ENCODE data around the gene IRGC. TPM values are rescaled to one million over a fixed set of nuclear protein-coding genes. Genes with fewer than 3 reads are reported as not detected.
"Not testable (repeated sequence)": the region's sequence is repeated elsewhere in the genome, so short reads cannot be mapped to it uniquely, and the experiment has no call there.

Gene IRGC
- total and polyA plus RNA-seq, 2 donors: 0.02 TPM; not detected in 1

GRCh38 chr19:43754503-43755255 is 38.8 kb downstream of the IRGC start, which contains the start of gene SMG9:
Gene SMG9 (minus strand): TSS chr19:43754962. CDS start chr19:43750741, 4,221 bp downstream.
- Histone ChIP-seq H3K9me3 (ENCODE audit: control insufficient read depth in 2 of 2, insufficient read depth in 1 of 2, low read length in 1 of 2) (no peaks in the 10 kb centered on the region), H3K4me1 (ENCODE audit: control insufficient read depth in 2 of 2, insufficient read depth in 2 of 2, low read length in 2 of 2) (peaks cover 9 to 28% of the 10 kb centered on the region in 2 donors), H3K36me3 (ENCODE audit: control insufficient read depth in 2 of 2, insufficient read depth in 2 of 2, low read length in 1 of 2) (peaks cover 12 to 19% of the 10 kb centered on the region in 2 donors), H3K27me3 (ENCODE audit: control insufficient read depth in 2 of 2, insufficient read depth in 1 of 2, low read length in 1 of 2) (no peaks in the 10 kb centered on the region), H3K4me3 (ENCODE audit: low read length in 2 of 2) (peak within 1 kb of the TSS; percentile 82 to 86), H3K27ac (ENCODE audit: low read depth in 1 of 2, low read length in 1 of 2) (peak within 1 kb of the TSS; percentile 100)
- WGBS: under 1% methylated on average over 79 of the region's 79 CpGs
- peak; percentile 93 to 99 (median 97) for DNase-seq (ENCODE audit: low read depth in 6 of 9, low spot score in 9 of 9)

- Histone ChIP-seq H3K9me3 (ENCODE audit: control insufficient read depth in 2 of 2, insufficient read depth in 1 of 2, low read length in 1 of 2) (no peaks in the 10 kb centered on the region), H3K4me3 (ENCODE audit: low read length in 2 of 2) (peak overlapping the region; percentile 82 to 86), H3K27ac (ENCODE audit: low read depth in 1 of 2, low read length in 1 of 2) (peak overlapping the region; percentile 100), H3K36me3 (ENCODE audit: control insufficient read depth in 2 of 2, insufficient read depth in 2 of 2, low read length in 1 of 2) (peaks cover 6 to 13% of the 10 kb centered on the region in 2 donors), H3K27me3 (ENCODE audit: control insufficient read depth in 2 of 2, insufficient read depth in 1 of 2, low read length in 1 of 2) (no peaks in the 10 kb centered on the region), H3K4me1 (ENCODE audit: control insufficient read depth in 2 of 2, insufficient read depth in 2 of 2, low read length in 2 of 2) (peaks cover 9 to 28% of the 10 kb centered on the region in 2 donors)
- peak in 8 of 9 donors; percentile 46 to 84 (median 69) for DNase-seq (ENCODE audit: low read depth in 6 of 9, low spot score in 9 of 9)
- under 1% methylated on average over 28 of the region's 28 CpGs for WGBS
These were observed 39.5 kb downstream of the IRGC start for GRCh38 chr19:43755256-43755801.

GRCh38 chr19:43759515-43759914 is 43.6 kb downstream of the IRGC start:
- Histone ChIP-seq H3K27ac (ENCODE audit: low read depth in 1 of 2, low read length in 1 of 2) (no peak overlapping the region), H3K36me3 (ENCODE audit: control insufficient read depth in 2 of 2, insufficient read depth in 2 of 2, low read length in 1 of 2) (peaks cover 0 to 3% of the 10 kb centered on the region in 2 donors), H3K27me3 (ENCODE audit: control insufficient read depth in 2 of 2, insufficient read depth in 1 of 2, low read length in 1 of 2) (no peaks in the 10 kb centered on the region), H3K4me3 (ENCODE audit: low read length in 2 of 2) (no peak overlapping the region), H3K4me1 (ENCODE audit: control insufficient read depth in 2 of 2, insufficient read depth in 2 of 2, low read length in 2 of 2) (peaks cover 0 to 9% of the 10 kb centered on the region in 2 donors), H3K9me3 (ENCODE audit: control insufficient read depth in 2 of 2, insufficient read depth in 1 of 2, low read length in 1 of 2) (no peaks in the 10 kb centered on the region)
- no peak for DNase-seq (ENCODE audit: low read depth in 6 of 9, low spot score in 9 of 9)
- 97% methylated on average over 5 of the region's 5 CpGs for WGBS

DNA sequence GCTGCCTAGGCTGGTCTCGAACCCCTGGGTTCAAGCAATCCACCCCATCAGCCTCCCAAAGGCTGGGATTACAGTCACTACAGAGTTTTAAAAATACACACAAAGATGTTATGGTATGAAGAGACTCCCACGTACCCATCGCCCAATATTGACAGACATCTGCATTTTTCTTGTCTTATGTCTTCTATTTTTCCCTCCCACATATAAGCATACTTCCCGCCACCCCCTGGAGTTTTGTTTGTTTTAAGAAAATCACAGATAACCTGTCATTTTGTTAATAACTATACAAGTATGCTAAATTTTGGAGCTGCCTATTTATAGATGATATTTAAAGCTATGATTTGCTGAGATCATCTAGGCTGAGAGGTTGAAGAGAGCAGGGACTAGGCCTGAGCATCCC is 45.1 kb downstream of the IRGC start:
- Histone ChIP-seq H3K27me3 (ENCODE audit: control insufficient read depth in 2 of 2, insufficient read depth in 1 of 2, low read length in 1 of 2) (no peaks in the 10 kb centered on the region), H3K27ac (ENCODE audit: low read depth in 1 of 2, low read length in 1 of 2) (no peak overlapping the region), H3K9me3 (ENCODE audit: control insufficient read depth in 2 of 2, insufficient read depth in 1 of 2, low read length in 1 of 2) (no peaks in the 10 kb centered on the region), H3K36me3 (ENCODE audit: control insufficient read depth in 2 of 2, insufficient read depth in 2 of 2, low read length in 1 of 2) (peaks cover 0 to 9% of the 10 kb centered on the region in 2 donors), H3K4me1 (ENCODE audit: control insufficient read depth in 2 of 2, insufficient read depth in 2 of 2, low read length in 2 of 2) (peaks cover 0 to 19% of the 10 kb centered on the region in 2 donors), H3K4me3 (ENCODE audit: low read length in 2 of 2) (no peak overlapping the region)
- DNase-seq (ENCODE audit: low read depth in 6 of 9, low spot score in 9 of 9): no peak
- 98% methylated on average over 4 of the region's 4 CpGs for WGBS

DNA sequence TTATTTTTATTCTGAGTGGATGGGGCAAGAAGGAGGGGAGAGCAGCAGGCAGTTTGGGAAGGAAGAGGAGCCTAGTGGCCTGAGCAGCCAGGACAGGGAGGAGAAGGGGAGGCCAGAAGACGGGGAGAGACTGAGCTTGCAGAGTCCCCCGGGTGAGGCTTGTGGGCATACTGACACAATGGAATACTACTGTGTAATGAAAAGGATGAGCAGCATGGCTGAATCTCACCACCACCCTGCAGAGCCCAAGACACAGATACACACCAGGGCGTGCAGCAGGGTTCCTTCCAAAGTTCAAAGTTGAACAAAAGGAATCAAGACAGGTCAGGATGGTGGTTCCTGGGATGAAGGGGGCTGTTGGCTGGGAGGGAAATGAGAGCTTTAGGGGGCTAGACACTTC is 46.9 kb downstream of the IRGC start:
- no peak overlapping the region for H3K4me3 ChIP-seq (ENCODE audit: low read length in 2 of 2)
- no peak for DNase-seq (ENCODE audit: low read depth in 6 of 9, low spot score in 9 of 9)
- 98% methylated on average over 3 of the region's 3 CpGs for WGBS
- H3K36me3 ChIP-seq (ENCODE audit: control insufficient read depth in 2 of 2, insufficient read depth in 2 of 2, low read length in 1 of 2): peaks cover 0 to 6% of the 10 kb centered on the region in 2 donors
- H3K4me1 ChIP-seq (ENCODE audit: control insufficient read depth in 2 of 2, insufficient read depth in 2 of 2, low read length in 2 of 2): peaks cover 4 to 24% of the 10 kb centered on the region in 2 donors
- no peaks in the 10 kb centered on the region for H3K27me3 ChIP-seq (ENCODE audit: control insufficient read depth in 2 of 2, insufficient read depth in 1 of 2, low read length in 1 of 2)
- H3K27ac ChIP-seq (ENCODE audit: low read depth in 1 of 2, low read length in 1 of 2): no peak overlapping the region
- no peaks in the 10 kb centered on the region for H3K9me3 ChIP-seq (ENCODE audit: control insufficient read depth in 2 of 2, insufficient read depth in 1 of 2, low read length in 1 of 2)

- no peak for DNase-seq (ENCODE audit: low read depth in 6 of 9, low spot score in 9 of 9)
- H3K4me3 ChIP-seq (ENCODE audit: low read length in 2 of 2): no peak overlapping the region
- no peaks in the 10 kb centered on the region for H3K9me3 ChIP-seq (ENCODE audit: control insufficient read depth in 2 of 2, insufficient read depth in 1 of 2, low read length in 1 of 2)
- H3K4me1 ChIP-seq (ENCODE audit: control insufficient read depth in 2 of 2, insufficient read depth in 2 of 2, low read length in 2 of 2): peaks cover 4 to 24% of the 10 kb centered on the region in 2 donors
- 92% methylated on average over 3 of the region's 3 CpGs for WGBS
- peaks cover 0 to 9% of the 10 kb centered on the region in 2 donors for H3K36me3 ChIP-seq (ENCODE audit: control insufficient read depth in 2 of 2, insufficient read depth in 2 of 2, low read length in 1 of 2)
- no peaks in the 10 kb centered on the region for H3K27me3 ChIP-seq (ENCODE audit: control insufficient read depth in 2 of 2, insufficient read depth in 1 of 2, low read length in 1 of 2)
- no peak overlapping the region for H3K27ac ChIP-seq (ENCODE audit: low read depth in 1 of 2, low read length in 1 of 2)
These were observed 47.6 kb downstream of the IRGC start for GRCh38 chr19:43763473-43763939.

- not testable (repeated sequence) for H3K9me3 ChIP-seq (ENCODE audit: control insufficient read depth in 2 of 2, insufficient read depth in 1 of 2, low read length in 1 of 2); H3K4me3 ChIP-seq (ENCODE audit: low read length in 2 of 2); H3K27me3 ChIP-seq (ENCODE audit: control insufficient read depth in 2 of 2, insufficient read depth in 1 of 2, low read length in 1 of 2); DNase-seq (ENCODE audit: low read depth in 6 of 9, low spot score in 9 of 9)
- H3K36me3 ChIP-seq (ENCODE audit: control insufficient read depth in 2 of 2, insufficient read depth in 2 of 2, low read length in 1 of 2): peaks cover 6 to 20% of the 10 kb centered on the region in 2 donors
- peak overlapping the region; percentile 24 to 48 for H3K27ac ChIP-seq (ENCODE audit: low read depth in 1 of 2, low read length in 1 of 2)
- peaks cover 4 to 24% of the 10 kb centered on the region in 2 donors for H3K4me1 ChIP-seq (ENCODE audit: control insufficient read depth in 2 of 2, insufficient read depth in 2 of 2, low read length in 2 of 2)
- 92% methylated on average over 8 of the region's 8 CpGs for WGBS
These were observed 48.8 kb downstream of the IRGC start for GRCh38 chr19:43764684-43765083.

- 87% methylated on average over 16 of the region's 16 CpGs for WGBS
- DNase-seq (ENCODE audit: low read depth in 6 of 9, low spot score in 9 of 9): peak in 2 of 9 donors; percentile 28 to 59
- peaks cover 8 to 26% of the 10 kb centered on the region in 2 donors for H3K36me3 ChIP-seq (ENCODE audit: control insufficient read depth in 2 of 2, insufficient read depth in 2 of 2, low read length in 1 of 2)
- H3K4me3 ChIP-seq (ENCODE audit: low read length in 2 of 2): no peak overlapping the region
- peak overlapping the region; percentile 32 to 72 for H3K27ac ChIP-seq (ENCODE audit: low read depth in 1 of 2, low read length in 1 of 2)
- no peaks in the 10 kb centered on the region for H3K27me3 ChIP-seq (ENCODE audit: control insufficient read depth in 2 of 2, insufficient read depth in 1 of 2, low read length in 1 of 2)
- H3K9me3 ChIP-seq (ENCODE audit: control insufficient read depth in 2 of 2, insufficient read depth in 1 of 2, low read length in 1 of 2): no peaks in the 10 kb centered on the region
- H3K4me1 ChIP-seq (ENCODE audit: control insufficient read depth in 2 of 2, insufficient read depth in 2 of 2, low read length in 2 of 2): peaks cover 4 to 24% of the 10 kb centered on the region in 2 donors
These were observed 49.4 kb downstream of the IRGC start for GRCh38 chr19:43765109-43765876.

GRCh38 chr19:43766755-43767043 is 50.8 kb downstream of the IRGC start:
- no peak overlapping the region for H3K4me3 ChIP-seq (ENCODE audit: low read length in 2 of 2)
- H3K9me3 ChIP-seq (ENCODE audit: control insufficient read depth in 2 of 2, insufficient read depth in 1 of 2, low read length in 1 of 2): no peaks in the 10 kb centered on the region
- WGBS: 90% methylated on average over 4 of the region's 4 CpGs
- peaks cover 4 to 24% of the 10 kb centered on the region in 2 donors for H3K4me1 ChIP-seq (ENCODE audit: control insufficient read depth in 2 of 2, insufficient read depth in 2 of 2, low read length in 2 of 2)
- H3K27ac ChIP-seq (ENCODE audit: low read depth in 1 of 2, low read length in 1 of 2): peak overlapping the region in 1 of 2 donors; percentile 37
- DNase-seq (ENCODE audit: low read depth in 6 of 9, low spot score in 9 of 9): no peak
- H3K36me3 ChIP-seq (ENCODE audit: control insufficient read depth in 2 of 2, insufficient read depth in 2 of 2, low read length in 1 of 2): peaks cover 13 to 29% of the 10 kb centered on the region in 2 donors
- H3K27me3 ChIP-seq (ENCODE audit: control insufficient read depth in 2 of 2, insufficient read depth in 1 of 2, low read length in 1 of 2): no peaks in the 10 kb centered on the region

Measured in thymus (tissue), 11 donors.